ENCODE results near the gene PLCB4. TPM values are rescaled to one million over a fixed set of nuclear protein-coding genes. Genes with fewer than 3 reads are reported as not detected.

Gene PLCB4
- total RNA-seq, 1 experiment from 2014 or later = 10.1 TPM

DNA sequence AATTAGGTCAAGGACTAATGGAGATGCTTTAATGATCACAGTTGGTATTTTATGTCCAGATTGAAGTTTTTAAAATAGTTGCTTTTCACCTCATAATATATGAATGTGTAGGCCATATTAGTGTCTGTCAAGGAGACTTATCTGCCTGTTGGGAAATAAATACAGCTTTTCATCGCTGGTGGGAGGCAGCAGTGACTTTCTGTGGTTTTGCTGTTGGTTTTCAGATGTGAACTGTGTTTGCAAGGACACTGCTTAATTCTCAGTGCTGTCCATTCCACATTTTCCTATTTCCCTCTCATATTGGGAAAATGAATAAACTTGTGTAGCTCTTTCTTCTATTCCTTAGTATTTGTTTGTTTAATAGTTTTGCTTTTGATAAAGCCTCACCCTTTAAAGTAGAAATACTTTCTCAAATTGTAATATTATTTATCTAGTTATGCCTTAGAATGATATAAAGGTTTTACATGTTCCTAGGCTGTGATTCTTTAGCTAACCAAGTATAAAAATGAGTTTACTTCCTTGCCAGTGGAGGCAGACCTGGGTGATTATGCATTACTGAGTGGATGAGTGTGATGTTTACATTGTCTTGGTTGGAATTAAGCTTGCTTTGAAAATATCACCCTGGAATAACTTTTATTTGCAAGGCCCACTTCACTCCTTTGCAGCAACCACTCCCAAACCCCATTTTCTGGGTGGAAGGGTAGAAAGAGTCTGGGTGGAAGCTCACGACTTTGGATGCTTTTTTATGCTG is 3.3 kb downstream of the PLCB4 start:
- peaks cover 54 to 55% of the 10 kb centered on the region in 2 experiments for H3K4me1 Mint-ChIP-seq
- no peak overlapping the region for H3K4me2 ChIP-seq (ENCODE audit: insufficient read depth, insufficient read length, low read length)

More for the DNA sequence above, 3.3 kb downstream of the PLCB4 start:
- H3K4me3 Mint-ChIP-seq = no peak overlapping the region
- Histone ChIP-seq H2BK120ac (ENCODE audit: low read depth, low read length, poor library complexity, severe bottlenecking) (no peak overlapping the region), H2BK12ac (ENCODE audit: insufficient read length, low read depth, low read length) (no peak overlapping the region), H2AFZ (ENCODE audit: low read length) (no peak overlapping the region), H3T11ph (ENCODE audit: low read length) (no peak overlapping the region), H3K9ac (ENCODE audit: extremely low read depth, insufficient read length, low read length) (no peak overlapping the region), H2BK20ac (ENCODE audit: low read depth, low read length, poor library complexity, severe bottlenecking) (no peak overlapping the region), H3K23ac (ENCODE audit: insufficient read length, low read depth, low read length) (no peak overlapping the region), H4K8ac (replicated peaks; ENCODE audit: insufficient read length, low read depth, low read length) (no peak overlapping the region), H3K9me3 (ENCODE audit: control insufficient read depth, low read depth, low read length) (no peaks in the 10 kb centered on the region), H3K79me2 (ENCODE audit: insufficient read depth, low read length) (no peaks in the 10 kb centered on the region), H3K56ac (ENCODE audit: insufficient read length, low read depth, low read length) (no peak overlapping the region), H2BK5ac (ENCODE audit: insufficient read length, low read length) (no peak overlapping the region), H3K27me3 (ENCODE audit: insufficient read depth, low read length) (no peaks in the 10 kb centered on the region), H2BK15ac (ENCODE audit: low read depth, low read length) (no peak overlapping the region), H3K14ac (ENCODE audit: insufficient read depth, low read length) (no peak overlapping the region), H4K91ac (ENCODE audit: insufficient read length, low read depth, low read length) (no peak overlapping the region), H4K20me1 (ENCODE audit: control insufficient read depth, insufficient read depth, insufficient read length) (no peaks in the 10 kb centered on the region), H3K18ac (ENCODE audit: insufficient read length, low read depth, low read length) (no peak overlapping the region), H3K79me1 (ENCODE audit: insufficient read depth, low read depth, low read length, poor library complexity, severe bottlenecking) (no peaks in the 10 kb centered on the region), H3K4me1 (ENCODE audit: insufficient read depth, low read length) (peaks cover 9% of the 10 kb centered on the region; the same call in 1 of the 2 replicates), H4K5ac (ENCODE audit: insufficient read length, low read depth, low read length) (no peak overlapping the region), H3K27ac (ENCODE audit: insufficient read length, low read depth, low read length) (no peak overlapping the region), H2AK5ac (ENCODE audit: insufficient read length, low read length) (no peak overlapping the region), H3K4ac (ENCODE audit: low read depth, low read length) (no peak overlapping the region), H3K23me2 (ENCODE audit: insufficient read length, low read depth, low read length, poor library complexity, severe bottlenecking) (peaks cover 14% of the 10 kb centered on the region)
- H3K27ac Mint-ChIP-seq = peak overlapping the region in 1 of 3 experiments; percentile 12; a peak in 1 of 7 replicates
- H3K27me3 Mint-ChIP-seq (ENCODE audit: low read depth) = no peaks in the 10 kb centered on the region
- no peak for DNase-seq
- H3K36me3 Mint-ChIP-seq (ENCODE audit: insufficient read depth in 1 of 3, low read depth in 3 of 3) = no peaks in the 10 kb centered on the region; a peak in 1 of 7 replicates
- H3K9me3 Mint-ChIP-seq = no peaks in the 10 kb centered on the region
- TF ChIP-seq, protein P1, sequence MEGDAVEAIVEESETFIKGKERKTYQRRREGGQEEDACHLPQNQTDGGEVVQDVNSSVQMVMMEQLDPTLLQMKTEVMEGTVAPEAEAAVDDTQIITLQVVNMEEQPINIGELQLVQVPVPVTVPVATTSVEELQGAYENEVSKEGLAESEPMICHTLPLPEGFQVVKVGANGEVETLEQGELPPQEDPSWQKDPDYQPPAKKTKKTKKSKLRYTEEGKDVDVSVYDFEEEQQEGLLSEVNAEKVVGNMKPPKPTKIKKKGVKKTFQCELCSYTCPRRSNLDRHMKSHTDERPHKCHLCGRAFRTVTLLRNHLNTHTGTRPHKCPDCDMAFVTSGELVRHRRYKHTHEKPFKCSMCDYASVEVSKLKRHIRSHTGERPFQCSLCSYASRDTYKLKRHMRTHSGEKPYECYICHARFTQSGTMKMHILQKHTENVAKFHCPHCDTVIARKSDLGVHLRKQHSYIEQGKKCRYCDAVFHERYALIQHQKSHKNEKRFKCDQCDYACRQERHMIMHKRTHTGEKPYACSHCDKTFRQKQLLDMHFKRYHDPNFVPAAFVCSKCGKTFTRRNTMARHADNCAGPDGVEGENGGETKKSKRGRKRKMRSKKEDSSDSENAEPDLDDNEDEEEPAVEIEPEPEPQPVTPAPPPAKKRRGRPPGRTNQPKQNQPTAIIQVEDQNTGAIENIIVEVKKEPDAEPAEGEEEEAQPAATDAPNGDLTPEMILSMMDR (conservative IDR thresholded peaks at IDR 0.05) = no peak
- no CpG with 5 or more reads among the region's 2 CpGs for WGBS (ENCODE audit: extremely low coverage, insufficient read length, low lambda C conversion rate)
